Fibroblast of pulmonary artery (primary cell): ENCODE data around the gene PTPRD.
"Not testable (repeated sequence)": the region's sequence is repeated elsewhere in the genome, so short reads cannot be mapped to it uniquely, and the experiment has no call there.

Source experiments
- DNase-seq: peaks from one replicate; pipeline ENCODE4 v3.0.0-alpha.2; 2010; ENCODE audit warnings: low read depth
- H3K4me3 ChIP-seq: replicated peaks from 2 replicates; pipeline ENCODE4 v1.5.1; 2011; ENCODE audit warnings: low read depth, mild to moderate bottlenecking, control low read depth, low read length, moderate library complexity
- TF ChIP-seq, protein P1 (sequence below): IDR thresholded peaks from 2 replicates; pipeline ENCODE4 v1.5.1; 2011; ENCODE audit warnings: mild to moderate bottlenecking, control low read depth, low read length, inconsistent platforms; ENCODE audit errors: missing control alignments

PTPRD gene

DNA sequence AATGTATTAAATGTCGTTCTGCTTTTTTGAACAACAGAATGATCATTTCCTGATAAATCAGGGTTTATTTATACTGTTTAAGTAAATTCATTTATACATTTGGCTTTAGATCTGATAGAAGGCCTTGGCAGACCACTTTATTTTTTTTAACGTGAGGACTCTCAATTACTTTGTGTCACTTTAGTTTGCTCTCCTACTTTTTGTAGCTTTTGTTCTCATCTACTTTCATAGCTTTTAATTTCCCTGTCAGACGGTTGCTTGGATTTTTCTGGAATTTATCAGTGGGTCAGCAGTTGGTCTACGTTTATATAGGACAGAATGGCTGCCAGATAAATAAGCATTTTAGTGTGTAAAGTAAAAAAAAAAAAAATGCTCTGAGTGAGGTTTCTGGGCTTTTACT, 1910.9 kb downstream of the PTPRD start:
- H3K4me3 ChIP-seq = no peak overlapping the region
- no peak for DNase-seq
- TF ChIP-seq, protein P1, sequence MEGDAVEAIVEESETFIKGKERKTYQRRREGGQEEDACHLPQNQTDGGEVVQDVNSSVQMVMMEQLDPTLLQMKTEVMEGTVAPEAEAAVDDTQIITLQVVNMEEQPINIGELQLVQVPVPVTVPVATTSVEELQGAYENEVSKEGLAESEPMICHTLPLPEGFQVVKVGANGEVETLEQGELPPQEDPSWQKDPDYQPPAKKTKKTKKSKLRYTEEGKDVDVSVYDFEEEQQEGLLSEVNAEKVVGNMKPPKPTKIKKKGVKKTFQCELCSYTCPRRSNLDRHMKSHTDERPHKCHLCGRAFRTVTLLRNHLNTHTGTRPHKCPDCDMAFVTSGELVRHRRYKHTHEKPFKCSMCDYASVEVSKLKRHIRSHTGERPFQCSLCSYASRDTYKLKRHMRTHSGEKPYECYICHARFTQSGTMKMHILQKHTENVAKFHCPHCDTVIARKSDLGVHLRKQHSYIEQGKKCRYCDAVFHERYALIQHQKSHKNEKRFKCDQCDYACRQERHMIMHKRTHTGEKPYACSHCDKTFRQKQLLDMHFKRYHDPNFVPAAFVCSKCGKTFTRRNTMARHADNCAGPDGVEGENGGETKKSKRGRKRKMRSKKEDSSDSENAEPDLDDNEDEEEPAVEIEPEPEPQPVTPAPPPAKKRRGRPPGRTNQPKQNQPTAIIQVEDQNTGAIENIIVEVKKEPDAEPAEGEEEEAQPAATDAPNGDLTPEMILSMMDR = no peak

DNA sequence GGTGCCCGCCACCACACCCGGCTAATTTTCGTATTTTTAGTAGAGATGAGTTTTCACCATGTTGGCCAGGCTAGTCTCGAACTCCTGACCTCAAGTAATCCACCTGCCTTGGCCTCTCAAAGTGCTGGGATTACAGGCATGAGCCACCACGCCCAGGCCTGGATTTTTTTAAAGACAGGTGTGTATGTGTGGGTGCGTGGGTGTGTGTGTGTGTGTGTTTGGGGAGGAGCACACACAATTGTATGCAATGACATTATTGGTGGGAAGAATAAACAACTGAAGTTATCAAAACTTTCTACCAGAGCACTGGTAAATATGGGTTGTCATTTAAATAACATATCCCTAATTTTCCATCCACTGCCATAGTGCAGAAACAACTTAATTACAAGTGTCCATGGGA, 1915.2 kb downstream of the PTPRD start:
- not testable (repeated sequence) for DNase-seq, H3K4me3 ChIP-seq

DNA sequence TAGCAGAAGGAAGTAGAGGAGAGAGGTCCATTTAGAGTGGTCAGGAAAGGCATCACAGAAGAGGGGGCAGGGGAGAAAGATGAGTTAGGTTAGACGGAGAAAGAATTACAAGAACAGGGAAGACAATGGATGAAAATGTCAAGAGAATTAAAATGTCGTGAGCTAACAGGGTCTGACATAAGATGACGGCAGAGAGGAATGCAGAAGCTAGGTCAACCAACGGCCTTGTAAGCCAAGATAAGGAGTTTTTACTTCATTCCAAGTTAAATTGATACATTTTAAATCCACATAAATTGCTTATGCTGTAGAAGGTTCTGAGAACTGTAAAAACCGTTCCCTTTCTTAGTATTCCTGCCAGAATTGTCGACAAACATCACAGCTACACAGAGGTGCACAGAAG, 1916.3 kb downstream of the PTPRD start:
- H3K4me3 ChIP-seq = no peak overlapping the region
- TF ChIP-seq, protein P1 = no peak
- DNase-seq = no peak

- TF ChIP-seq, protein P1 = no peak
- H3K4me3 ChIP-seq = no peak overlapping the region
- no peak for DNase-seq
These were observed 1917.7 kb downstream of the PTPRD start for GRCh38 chr9:8694983-8695588.

DNA sequence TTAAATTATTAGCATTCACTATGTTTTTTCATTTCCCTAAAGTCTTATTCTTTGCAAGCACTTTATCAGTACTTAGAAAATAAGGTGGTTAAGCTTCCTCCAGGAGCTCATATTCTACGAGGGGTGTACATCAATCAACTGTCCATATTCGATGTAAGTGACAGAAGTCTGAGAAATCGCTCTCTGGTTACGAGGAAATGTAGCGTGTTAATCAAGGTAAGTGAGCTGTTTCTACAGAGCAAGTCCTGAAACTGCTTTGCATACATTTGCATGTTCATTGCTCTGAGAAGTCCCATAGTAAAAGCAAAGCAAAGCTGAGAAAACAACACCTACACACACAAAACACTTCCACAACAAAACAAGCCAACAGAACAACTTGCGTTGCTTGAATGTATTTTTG, 1919.3 kb downstream of the PTPRD start:
- TF ChIP-seq, protein P1 = no peak
- no peak overlapping the region for H3K4me3 ChIP-seq
- DNase-seq = no peak

- DNase-seq = no peak
These were observed 1926.3 kb downstream of the PTPRD start for GRCh38 chr9:8686516-8686915.

DNA sequence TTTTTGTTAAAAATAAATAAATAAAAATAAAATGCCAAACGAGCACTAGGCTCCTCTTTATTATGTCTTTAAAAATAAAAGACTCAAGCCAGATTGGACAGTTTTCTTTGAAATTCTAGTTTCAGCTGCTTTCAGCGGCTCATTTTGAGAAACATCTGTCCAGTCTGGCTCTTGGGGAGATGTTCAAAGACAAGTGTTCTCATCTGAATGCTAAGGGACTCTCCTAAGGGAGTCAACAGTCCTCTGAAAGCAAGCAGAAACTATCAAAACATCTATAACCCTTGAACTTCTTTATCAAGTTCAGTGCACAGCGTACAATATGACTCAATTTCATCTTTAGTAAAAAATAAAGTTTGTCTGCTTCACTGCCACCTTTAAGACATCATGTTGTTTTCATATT, 1927.0 kb downstream of the PTPRD start:
- TF ChIP-seq, protein P1 = no peak
- H3K4me3 ChIP-seq = no peak overlapping the region
- no peak for DNase-seq

More at GRCh38 chr9:8686516-8686915, 1926.3 kb downstream of the PTPRD start:
- TF ChIP-seq, protein P1 = no peak
- no peak overlapping the region for H3K4me3 ChIP-seq
